GM23338 (cell line): ENCODE results near the gene SVOPL.

Experiments used
- CREB1 ChIP-seq: fragments of 250-450 bp; sonication (Bioruptor Pico); IDR thresholded peaks from 2 replicates; pipeline ENCODE4 v1.5.0; 2020; ENCODE audit warnings: low read depth, mild to moderate bottlenecking, moderate library complexity
- ETS1 ChIP-seq: IDR thresholded peaks from 2 replicates; pipeline ENCODE4 v1.6.1; 2016; ENCODE audit warnings: antibody characterized with exemption
- EZH2 ChIP-seq: fragments of 200-600 bp; sonication (generic); IDR thresholded peaks from one replicate; pipeline ENCODE4 v1.8.0; 2017; ENCODE audit warnings: antibody characterized with exemption, mild to moderate bottlenecking, low read depth; ENCODE audit not compliant: unreplicated experiment
- EZH2phosphoT487 ChIP-seq: fragments of 200-600 bp; sonication (generic); IDR thresholded peaks from one replicate; pipeline ENCODE4 v1.8.1; 2018; ENCODE audit warnings: antibody characterized with exemption; ENCODE audit not compliant: unreplicated experiment
- JUNB ChIP-seq: IDR thresholded peaks from one replicate; pipeline ENCODE4 v1.6.1; 2016; ENCODE audit warnings: antibody characterized with exemption; ENCODE audit not compliant: unreplicated experiment
- NANOG ChIP-seq: IDR thresholded peaks from 2 replicates; pipeline ENCODE4 v1.6.1; 2016; ENCODE audit warnings: antibody characterized with exemption, borderline replicate concordance
- POLR2AphosphoS5 ChIP-seq: IDR thresholded peaks from 2 replicates; pipeline ENCODE4 v1.6.1; 2016; ENCODE audit warnings: antibody characterized with exemption, low read depth
- STAT1 ChIP-seq: IDR thresholded peaks from one replicate; pipeline ENCODE4 v1.6.1; 2016; ENCODE audit warnings: antibody characterized with exemption; ENCODE audit not compliant: unreplicated experiment
- ZNF114 ChIP-seq: fragments of 250-450 bp; sonication (Bioruptor Pico); IDR thresholded peaks from 2 replicates; pipeline ENCODE4 v1.5.0; 2020; ENCODE audit warnings: mild to moderate bottlenecking, moderate library complexity
- ZNF331 ChIP-seq: fragments of 250-450 bp; sonication (Bioruptor Pico); IDR thresholded peaks from 2 replicates; pipeline ENCODE4 v1.5.0; 2020; ENCODE audit warnings: low read depth, mild to moderate bottlenecking, moderate library complexity
- TF ChIP-seq, protein P1 (sequence below), 2 experiments: fragments of 200-600 bp in 1 of 2; sonication (generic) in 1 of 2; conservative IDR thresholded peaks; 2 replicates each; pipeline versions ENCODE4 v1.5.1 to v1.6.1; 2016 to 2017; ENCODE audit warnings: antibody characterized with exemption in 2 of 2, low read depth in 2 of 2, mild to moderate bottlenecking in 2 of 2, moderate library complexity in 1 of 2
- TF ChIP-seq, protein P2 (sequence below): IDR thresholded peaks from one replicate; pipeline ENCODE4 v1.6.1; 2018; ENCODE audit warnings: antibody characterized with exemption; ENCODE audit not compliant: unreplicated experiment
- TF ChIP-seq, protein P3 (sequence below): fragments of 250-450 bp; sonication (Bioruptor Pico); IDR thresholded peaks from 2 replicates; pipeline ENCODE4 v1.5.0; 2020; ENCODE audit warnings: mild to moderate bottlenecking, moderate library complexity

- TF ChIP-seq, protein P1, sequence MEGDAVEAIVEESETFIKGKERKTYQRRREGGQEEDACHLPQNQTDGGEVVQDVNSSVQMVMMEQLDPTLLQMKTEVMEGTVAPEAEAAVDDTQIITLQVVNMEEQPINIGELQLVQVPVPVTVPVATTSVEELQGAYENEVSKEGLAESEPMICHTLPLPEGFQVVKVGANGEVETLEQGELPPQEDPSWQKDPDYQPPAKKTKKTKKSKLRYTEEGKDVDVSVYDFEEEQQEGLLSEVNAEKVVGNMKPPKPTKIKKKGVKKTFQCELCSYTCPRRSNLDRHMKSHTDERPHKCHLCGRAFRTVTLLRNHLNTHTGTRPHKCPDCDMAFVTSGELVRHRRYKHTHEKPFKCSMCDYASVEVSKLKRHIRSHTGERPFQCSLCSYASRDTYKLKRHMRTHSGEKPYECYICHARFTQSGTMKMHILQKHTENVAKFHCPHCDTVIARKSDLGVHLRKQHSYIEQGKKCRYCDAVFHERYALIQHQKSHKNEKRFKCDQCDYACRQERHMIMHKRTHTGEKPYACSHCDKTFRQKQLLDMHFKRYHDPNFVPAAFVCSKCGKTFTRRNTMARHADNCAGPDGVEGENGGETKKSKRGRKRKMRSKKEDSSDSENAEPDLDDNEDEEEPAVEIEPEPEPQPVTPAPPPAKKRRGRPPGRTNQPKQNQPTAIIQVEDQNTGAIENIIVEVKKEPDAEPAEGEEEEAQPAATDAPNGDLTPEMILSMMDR (conservative IDR thresholded peaks at IDR 0.05; ENCODE audit: low read depth in 2 of 2) = no peak
- TF ChIP-seq EZH2 = no peak
- TF ChIP-seq POLR2AphosphoS5 = no peak
- no peak for TF ChIP-seq CREB1 (CRISPR knock-in tag)
- no peak for TF ChIP-seq JUNB
- no peak for TF ChIP-seq EZH2phosphoT487
- TF ChIP-seq, protein P2, sequence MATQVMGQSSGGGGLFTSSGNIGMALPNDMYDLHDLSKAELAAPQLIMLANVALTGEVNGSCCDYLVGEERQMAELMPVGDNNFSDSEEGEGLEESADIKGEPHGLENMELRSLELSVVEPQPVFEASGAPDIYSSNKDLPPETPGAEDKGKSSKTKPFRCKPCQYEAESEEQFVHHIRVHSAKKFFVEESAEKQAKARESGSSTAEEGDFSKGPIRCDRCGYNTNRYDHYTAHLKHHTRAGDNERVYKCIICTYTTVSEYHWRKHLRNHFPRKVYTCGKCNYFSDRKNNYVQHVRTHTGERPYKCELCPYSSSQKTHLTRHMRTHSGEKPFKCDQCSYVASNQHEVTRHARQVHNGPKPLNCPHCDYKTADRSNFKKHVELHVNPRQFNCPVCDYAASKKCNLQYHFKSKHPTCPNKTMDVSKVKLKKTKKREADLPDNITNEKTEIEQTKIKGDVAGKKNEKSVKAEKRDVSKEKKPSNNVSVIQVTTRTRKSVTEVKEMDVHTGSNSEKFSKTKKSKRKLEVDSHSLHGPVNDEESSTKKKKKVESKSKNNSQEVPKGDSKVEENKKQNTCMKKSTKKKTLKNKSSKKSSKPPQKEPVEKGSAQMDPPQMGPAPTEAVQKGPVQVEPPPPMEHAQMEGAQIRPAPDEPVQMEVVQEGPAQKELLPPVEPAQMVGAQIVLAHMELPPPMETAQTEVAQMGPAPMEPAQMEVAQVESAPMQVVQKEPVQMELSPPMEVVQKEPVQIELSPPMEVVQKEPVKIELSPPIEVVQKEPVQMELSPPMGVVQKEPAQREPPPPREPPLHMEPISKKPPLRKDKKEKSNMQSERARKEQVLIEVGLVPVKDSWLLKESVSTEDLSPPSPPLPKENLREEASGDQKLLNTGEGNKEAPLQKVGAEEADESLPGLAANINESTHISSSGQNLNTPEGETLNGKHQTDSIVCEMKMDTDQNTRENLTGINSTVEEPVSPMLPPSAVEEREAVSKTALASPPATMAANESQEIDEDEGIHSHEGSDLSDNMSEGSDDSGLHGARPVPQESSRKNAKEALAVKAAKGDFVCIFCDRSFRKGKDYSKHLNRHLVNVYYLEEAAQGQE = no peak
- no peak for TF ChIP-seq ETS1
- no peak for TF ChIP-seq ZNF114 (CRISPR knock-in tag)
- TF ChIP-seq, protein P3, sequence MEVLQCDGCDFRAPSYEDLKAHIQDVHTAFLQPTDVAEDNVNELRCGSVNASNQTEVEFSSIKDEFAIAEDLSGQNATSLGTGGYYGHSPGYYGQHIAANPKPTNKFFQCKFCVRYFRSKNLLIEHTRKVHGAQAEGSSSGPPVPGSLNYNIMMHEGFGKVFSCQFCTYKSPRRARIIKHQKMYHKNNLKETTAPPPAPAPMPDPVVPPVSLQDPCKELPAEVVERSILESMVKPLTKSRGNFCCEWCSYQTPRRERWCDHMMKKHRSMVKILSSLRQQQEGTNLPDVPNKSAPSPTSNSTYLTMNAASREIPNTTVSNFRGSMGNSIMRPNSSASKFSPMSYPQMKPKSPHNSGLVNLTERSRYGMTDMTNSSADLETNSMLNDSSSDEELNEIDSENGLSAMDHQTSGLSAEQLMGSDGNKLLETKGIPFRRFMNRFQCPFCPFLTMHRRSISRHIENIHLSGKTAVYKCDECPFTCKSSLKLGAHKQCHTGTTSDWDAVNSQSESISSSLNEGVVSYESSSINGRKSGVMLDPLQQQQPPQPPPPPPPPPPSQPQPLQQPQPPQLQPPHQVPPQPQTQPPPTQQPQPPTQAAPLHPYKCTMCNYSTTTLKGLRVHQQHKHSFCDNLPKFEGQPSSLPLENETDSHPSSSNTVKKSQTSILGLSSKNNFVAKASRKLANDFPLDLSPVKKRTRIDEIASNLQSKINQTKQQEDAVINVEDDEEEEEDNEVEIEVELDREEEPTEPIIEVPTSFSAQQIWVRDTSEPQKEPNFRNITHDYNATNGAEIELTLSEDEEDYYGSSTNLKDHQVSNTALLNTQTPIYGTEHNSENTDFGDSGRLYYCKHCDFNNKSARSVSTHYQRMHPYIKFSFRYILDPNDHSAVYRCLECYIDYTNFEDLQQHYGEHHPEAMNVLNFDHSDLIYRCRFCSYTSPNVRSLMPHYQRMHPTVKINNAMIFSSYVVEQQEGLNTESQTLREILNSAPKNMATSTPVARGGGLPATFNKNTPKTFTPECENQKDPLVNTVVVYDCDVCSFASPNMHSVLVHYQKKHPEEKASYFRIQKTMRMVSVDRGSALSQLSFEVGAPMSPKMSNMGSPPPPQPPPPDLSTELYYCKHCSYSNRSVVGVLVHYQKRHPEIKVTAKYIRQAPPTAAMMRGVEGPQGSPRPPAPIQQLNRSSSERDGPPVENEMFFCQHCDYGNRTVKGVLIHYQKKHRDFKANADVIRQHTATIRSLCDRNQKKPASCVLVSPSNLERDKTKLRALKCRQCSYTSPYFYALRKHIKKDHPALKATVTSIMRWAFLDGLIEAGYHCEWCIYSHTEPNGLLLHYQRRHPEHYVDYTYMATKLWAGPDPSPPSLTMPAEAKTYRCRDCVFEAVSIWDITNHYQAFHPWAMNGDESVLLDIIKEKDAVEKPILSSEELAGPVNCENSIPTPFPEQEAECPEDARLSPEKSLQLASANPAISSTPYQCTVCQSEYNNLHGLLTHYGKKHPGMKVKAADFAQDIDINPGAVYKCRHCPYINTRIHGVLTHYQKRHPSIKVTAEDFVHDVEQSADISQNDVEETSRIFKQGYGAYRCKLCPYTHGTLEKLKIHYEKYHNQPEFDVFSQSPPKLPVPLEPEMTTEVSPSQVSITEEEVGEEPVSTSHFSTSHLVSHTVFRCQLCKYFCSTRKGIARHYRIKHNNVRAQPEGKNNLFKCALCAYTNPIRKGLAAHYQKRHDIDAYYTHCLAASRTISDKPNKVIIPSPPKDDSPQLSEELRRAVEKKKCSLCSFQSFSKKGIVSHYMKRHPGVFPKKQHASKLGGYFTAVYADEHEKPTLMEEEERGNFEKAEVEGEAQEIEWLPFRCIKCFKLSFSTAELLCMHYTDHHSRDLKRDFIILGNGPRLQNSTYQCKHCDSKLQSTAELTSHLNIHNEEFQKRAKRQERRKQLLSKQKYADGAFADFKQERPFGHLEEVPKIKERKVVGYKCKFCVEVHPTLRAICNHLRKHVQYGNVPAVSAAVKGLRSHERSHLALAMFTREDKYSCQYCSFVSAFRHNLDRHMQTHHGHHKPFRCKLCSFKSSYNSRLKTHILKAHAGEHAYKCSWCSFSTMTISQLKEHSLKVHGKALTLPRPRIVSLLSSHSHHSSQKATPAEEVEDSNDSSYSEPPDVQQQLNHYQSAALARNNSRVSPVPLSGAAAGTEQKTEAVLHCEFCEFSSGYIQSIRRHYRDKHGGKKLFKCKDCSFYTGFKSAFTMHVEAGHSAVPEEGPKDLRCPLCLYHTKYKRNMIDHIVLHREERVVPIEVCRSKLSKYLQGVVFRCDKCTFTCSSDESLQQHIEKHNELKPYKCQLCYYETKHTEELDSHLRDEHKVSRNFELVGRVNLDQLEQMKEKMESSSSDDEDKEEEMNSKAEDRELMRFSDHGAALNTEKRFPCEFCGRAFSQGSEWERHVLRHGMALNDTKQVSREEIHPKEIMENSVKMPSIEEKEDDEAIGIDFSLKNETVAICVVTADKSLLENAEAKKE (CRISPR knock-in tag) = no peak
- no peak for TF ChIP-seq ZNF331 (CRISPR knock-in tag)
- TF ChIP-seq NANOG = no peak
- no peak for TF ChIP-seq STAT1
These were observed 122.0 kb downstream of the SVOPL start for GRCh38 chr7:138579136-138579535.
